DMS114 treated with DMSO at 0.1 percent for 48 hours (cell line): ENCODE results near the gene NCKAP5.
"Not testable (repeated sequence)": the region's sequence is repeated elsewhere in the genome, so short reads cannot be mapped to it uniquely, and the experiment has no call there.

Experiments used
- DNase-seq: peaks from one replicate; lab custom pipeline; 2025; ENCODE audit not compliant: unreplicated experiment; lab: John Stamatoyannopoulos, UW

Gene NCKAP5

GRCh38 chr2:133525090-133525489 is 43.2 kb downstream of the NCKAP5 start:
- no peak for DNase-seq

- DNase-seq = no peak
These were observed 44.9 kb downstream of the NCKAP5 start for GRCh38 chr2:133523406-133523805.

GRCh38 chr2:133522204-133522603 is 46.1 kb downstream of the NCKAP5 start:
- no peak for DNase-seq

GRCh38 chr2:133521146-133521745 is 47.0 kb downstream of the NCKAP5 start:
- DNase-seq = no peak

- not testable (repeated sequence) for DNase-seq
These were observed 48.6 kb downstream of the NCKAP5 start for GRCh38 chr2:133519677-133520076.

GRCh38 chr2:133518700-133519344 is 49.4 kb downstream of the NCKAP5 start:
- DNase-seq = no peak

GRCh38 chr2:133517876-133518275 is 50.4 kb downstream of the NCKAP5 start:
- no peak for DNase-seq

- no peak for DNase-seq
These were observed 51.7 kb downstream of the NCKAP5 start for GRCh38 chr2:133516405-133517026.

- DNase-seq = no peak
These were observed 53.0 kb downstream of the NCKAP5 start for GRCh38 chr2:133515271-133515670.

GRCh38 chr2:133513893-133514292 is 54.4 kb downstream of the NCKAP5 start:
- no peak for DNase-seq

- no peak for DNase-seq
These were observed 56.1 kb downstream of the NCKAP5 start for GRCh38 chr2:133512121-133512520.

- no peak for DNase-seq
These were observed 56.6 kb downstream of the NCKAP5 start for GRCh38 chr2:133511679-133512078.

GRCh38 chr2:133509777-133510176 is 58.5 kb downstream of the NCKAP5 start:
- no peak for DNase-seq

- no peak for DNase-seq
These were observed 59.6 kb downstream of the NCKAP5 start for GRCh38 chr2:133508546-133509165.

GRCh38 chr2:133506996-133507395 is 61.3 kb downstream of the NCKAP5 start:
- DNase-seq = no peak

- no peak for DNase-seq
These were observed 63.4 kb downstream of the NCKAP5 start for GRCh38 chr2:133504566-133505505.

- DNase-seq = no peak
These were observed 64.3 kb downstream of the NCKAP5 start for GRCh38 chr2:133503927-133504326.

GRCh38 chr2:133503323-133503722 is 64.9 kb downstream of the NCKAP5 start:
- DNase-seq = no peak

- DNase-seq = no peak
These were observed 65.6 kb downstream of the NCKAP5 start for GRCh38 chr2:133502678-133503077.

- DNase-seq = no peak
These were observed 67.3 kb downstream of the NCKAP5 start for GRCh38 chr2:133500917-133501316.
